HEK293 (cell line): ENCODE data around the gene TLE4.

ENCODE experiments used
- CTCF ChIA-PET: fragments of 350-600 bp; formaldehyde crosslinking; extraction: SDS; loops from one replicate; lab custom pipeline; 2021; ENCODE audit warnings: antibody characterized with exemption; lab: Yijun Ruan, JAX
- POLR2A ChIA-PET: fragments of 300-600 bp; formaldehyde crosslinking; extraction: SDS; loops from one replicate; lab custom pipeline; 2020; ENCODE audit warnings: antibody characterized with exemption, inconsistent platforms; lab: Yijun Ruan, JAX
- H3K27ac ChIP-seq: fragments of 200-500 bp; sonication (Bioruptor generic); 2 replicates; pipeline ENCODE4 v1.5.1; 2014; ENCODE audit warnings: low read depth, low read length, control low read depth, inconsistent platforms; ENCODE audit errors: extremely low read depth
- H3K36me3 ChIP-seq, 2 experiments: fragments of 200-500 bp in 1 of 2; sonication (Bioruptor generic) in 1 of 2; 1 replicate in 1 of 2; 2 replicates in 1 of 2; pipeline ENCODE4 v1.5.1; 2014 to 2017; ENCODE audit warnings: inconsistent platforms in 2 of 2, low read length in 2 of 2; ENCODE audit not compliant: control insufficient read depth in 2 of 2, insufficient read depth in 1 of 2
- H3K4me1 ChIP-seq: fragments of 200-500 bp; sonication (Bioruptor generic); 2 replicates; pipeline ENCODE4 v1.5.1; 2014; ENCODE audit warnings: mild to moderate bottlenecking, low read length, inconsistent platforms; ENCODE audit not compliant: control insufficient read depth, insufficient read depth
- H3K4me3 ChIP-seq: 2 replicates; pipeline ENCODE4 v1.5.1; 2011; ENCODE audit warnings: low read depth, mild to moderate bottlenecking, control low read depth, low read length, moderate library complexity
- H3K9me3 ChIP-seq: fragments of 200-500 bp; sonication (Bioruptor generic); 2 replicates; pipeline ENCODE4 v1.5.1; 2014; ENCODE audit warnings: low read depth, low read length, inconsistent platforms; ENCODE audit not compliant: control insufficient read depth, insufficient read depth
- BCL11A ChIP-seq: fragments of 450-650 bp; formaldehyde crosslinking; IDR thresholded peaks from 2 replicates; pipeline ENCODE4 v1.5.1; 2016; ENCODE audit warnings: low read depth, missing biosample characterization, missing genetic modification characterization
- GLI4 ChIP-seq: fragments of 450-650 bp; formaldehyde crosslinking; IDR thresholded peaks from 2 replicates; pipeline ENCODE4 v1.5.1; 2016; ENCODE audit warnings: missing biosample characterization, missing genetic modification characterization
- GLIS1 ChIP-seq: fragments of 450-650 bp; formaldehyde crosslinking; IDR thresholded peaks from 2 replicates; pipeline ENCODE4 v1.5.1; 2016; ENCODE audit warnings: missing biosample characterization, missing genetic modification characterization
- HOXD13 ChIP-seq: sonication (generic); formaldehyde crosslinking; IDR thresholded peaks from 2 replicates; pipeline ENCODE4 v1.8.0; 2022; ENCODE audit warnings: missing genetic modification reagents, borderline replicate concordance
- KLF16 ChIP-seq: fragments of 450-650 bp; formaldehyde crosslinking; IDR thresholded peaks from 2 replicates; pipeline ENCODE4 v1.5.1; 2017; ENCODE audit warnings: missing biosample characterization, missing genetic modification characterization
- MYNN ChIP-seq: fragments of 450-650 bp; formaldehyde crosslinking; IDR thresholded peaks from 2 replicates; pipeline ENCODE4 v1.5.1; 2016; ENCODE audit warnings: missing biosample characterization, missing genetic modification characterization, borderline replicate concordance
- TCF7L2 ChIP-seq: IDR thresholded peaks from 2 replicates; pipeline ENCODE4 v1.6.1; 2011; ENCODE audit warnings: low read depth, mild to moderate bottlenecking, inconsistent platforms, low read length, moderate library complexity, borderline replicate concordance
- TRIM28 ChIP-seq: IDR thresholded peaks from 2 replicates; pipeline ENCODE4 v1.6.1; 2011; ENCODE audit warnings: low read length, control low read depth, borderline replicate concordance
- ZBTB8A ChIP-seq: fragments of 450-650 bp; formaldehyde crosslinking; IDR thresholded peaks from 2 replicates; pipeline ENCODE4 v1.5.1; 2016; ENCODE audit warnings: missing biosample characterization, missing genetic modification characterization
- ZEB2 ChIP-seq: fragments of 450-650 bp; formaldehyde crosslinking; IDR thresholded peaks from 2 replicates; pipeline ENCODE4 v1.5.1; 2016; ENCODE audit warnings: missing biosample characterization, missing genetic modification characterization
- ZFHX2 ChIP-seq: fragments of 450-650 bp; formaldehyde crosslinking; conservative IDR thresholded peaks from 2 replicates; pipeline ENCODE4 v1.5.1; 2016; ENCODE audit warnings: missing biosample characterization, missing genetic modification characterization
- ZNF132 ChIP-seq: fragments of 450-650 bp; formaldehyde crosslinking; IDR thresholded peaks from 2 replicates; pipeline ENCODE4 v1.5.1; 2017; ENCODE audit warnings: missing biosample characterization, missing genetic modification characterization, borderline replicate concordance
- ZNF133 ChIP-seq: fragments of 450-650 bp; formaldehyde crosslinking; IDR thresholded peaks from 2 replicates; pipeline ENCODE4 v1.5.1; 2016; ENCODE audit warnings: missing biosample characterization, missing genetic modification characterization
- ZNF24 ChIP-seq: fragments of 450-650 bp; formaldehyde crosslinking; IDR thresholded peaks from 2 replicates; pipeline ENCODE4 v1.5.1; 2016; ENCODE audit warnings: missing biosample characterization, missing genetic modification characterization
- ZNF354C ChIP-seq: fragments of 450-650 bp; formaldehyde crosslinking; IDR thresholded peaks from 2 replicates; pipeline ENCODE4 v1.5.1; 2016; ENCODE audit warnings: missing biosample characterization, missing genetic modification characterization, low read depth, borderline replicate concordance
- ZNF48 ChIP-seq: fragments of 450-650 bp; formaldehyde crosslinking; IDR thresholded peaks from 2 replicates; pipeline ENCODE4 v1.5.1; 2016; ENCODE audit warnings: missing biosample characterization, missing genetic modification characterization
- ZNF558 ChIP-seq: fragments of 450-650 bp; formaldehyde crosslinking; IDR thresholded peaks from 2 replicates; pipeline ENCODE4 v1.5.1; 2016; ENCODE audit warnings: missing biosample characterization, missing genetic modification characterization
- ZNF596 ChIP-seq: fragments of 450-650 bp; IDR thresholded peaks from 2 replicates; pipeline ENCODE4 v1.5.0; 2018; ENCODE audit warnings: missing biosample characterization, mild to moderate bottlenecking, missing genetic modification characterization, moderate library complexity
- ZNF785 ChIP-seq: fragments of 450-650 bp; formaldehyde crosslinking; IDR thresholded peaks from 2 replicates; pipeline ENCODE4 v1.5.1; 2016; ENCODE audit warnings: missing biosample characterization, missing genetic modification characterization
- TF ChIP-seq, protein P1 (sequence below): fragments of 450-650 bp; formaldehyde crosslinking; IDR thresholded peaks from 2 replicates; pipeline ENCODE4 v1.5.1; 2016; ENCODE audit warnings: missing biosample characterization, missing genetic modification characterization
- TF ChIP-seq, protein P2 (sequence below): fragments of 450-650 bp; formaldehyde crosslinking; IDR thresholded peaks from 2 replicates; pipeline ENCODE4 v1.5.1; 2016; ENCODE audit warnings: missing biosample characterization, missing genetic modification characterization
- TF ChIP-seq, protein P3 (sequence below): fragments of 450-650 bp; formaldehyde crosslinking; IDR thresholded peaks from 2 replicates; pipeline ENCODE4 v1.5.1; 2016; ENCODE audit warnings: missing biosample characterization, missing genetic modification characterization
- TF ChIP-seq, protein P4 (sequence below): fragments of 450-650 bp; formaldehyde crosslinking; IDR thresholded peaks from 2 replicates; pipeline ENCODE4 v1.5.1; 2016; ENCODE audit warnings: missing biosample characterization, missing genetic modification characterization
- TF ChIP-seq, protein P5 (sequence below): fragments of 450-650 bp; formaldehyde crosslinking; IDR thresholded peaks from 2 replicates; pipeline ENCODE4 v1.5.1; 2017; ENCODE audit warnings: missing biosample characterization, missing genetic modification characterization
- TF ChIP-seq, protein P6 (sequence below): fragments of 450-650 bp; formaldehyde crosslinking; IDR thresholded peaks from 2 replicates; pipeline ENCODE4 v1.5.1; 2016; ENCODE audit warnings: missing biosample characterization, missing genetic modification characterization

The TLE4 gene

DNA sequence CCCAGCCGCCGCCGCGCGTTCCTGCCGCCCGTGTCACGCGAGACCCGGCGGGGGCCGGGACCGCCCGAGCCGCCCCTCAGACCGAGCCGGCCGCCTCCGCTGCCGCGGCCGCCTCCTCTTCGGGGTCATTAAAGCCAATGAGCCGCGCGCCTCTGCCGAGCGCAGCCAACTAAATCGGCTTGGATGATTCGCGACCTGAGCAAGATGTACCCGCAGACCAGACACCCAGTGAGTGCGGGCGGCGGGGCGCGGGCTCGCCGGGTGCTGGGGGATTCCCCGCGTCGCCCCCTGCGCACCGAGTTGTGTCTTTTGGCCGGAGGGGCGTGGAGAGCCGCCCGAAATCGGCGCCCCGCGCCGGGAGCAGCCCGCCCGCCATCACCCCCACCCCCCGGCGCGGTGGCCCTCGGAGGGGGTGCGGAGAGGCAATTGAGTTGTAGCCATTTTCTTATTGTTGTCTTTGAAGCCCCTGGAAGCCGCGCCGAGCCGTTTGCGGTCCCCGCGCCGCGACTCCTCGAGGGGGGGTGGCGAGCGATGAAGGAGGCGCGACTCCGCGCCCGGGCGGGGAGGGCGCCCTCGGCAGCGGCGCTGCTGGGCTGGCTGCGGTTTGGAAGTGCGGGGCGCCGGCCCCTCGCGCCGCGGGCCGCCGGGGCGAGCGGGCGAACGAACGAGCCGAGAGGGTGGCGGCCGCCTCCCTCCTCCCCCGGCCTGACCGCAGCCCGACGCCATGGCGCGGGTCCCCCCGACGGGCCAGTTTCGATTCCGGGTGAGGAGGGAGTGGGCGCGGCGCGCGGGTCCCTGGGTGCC, 1.0 kb downstream of the TLE4 start (continued):
- no peak for TF ChIP-seq ZNF558
- peak; percentile 22; the same call in 1 of the 2 replicates for TF ChIP-seq ZFHX2 (tag by site-specific recombination)

DNA sequence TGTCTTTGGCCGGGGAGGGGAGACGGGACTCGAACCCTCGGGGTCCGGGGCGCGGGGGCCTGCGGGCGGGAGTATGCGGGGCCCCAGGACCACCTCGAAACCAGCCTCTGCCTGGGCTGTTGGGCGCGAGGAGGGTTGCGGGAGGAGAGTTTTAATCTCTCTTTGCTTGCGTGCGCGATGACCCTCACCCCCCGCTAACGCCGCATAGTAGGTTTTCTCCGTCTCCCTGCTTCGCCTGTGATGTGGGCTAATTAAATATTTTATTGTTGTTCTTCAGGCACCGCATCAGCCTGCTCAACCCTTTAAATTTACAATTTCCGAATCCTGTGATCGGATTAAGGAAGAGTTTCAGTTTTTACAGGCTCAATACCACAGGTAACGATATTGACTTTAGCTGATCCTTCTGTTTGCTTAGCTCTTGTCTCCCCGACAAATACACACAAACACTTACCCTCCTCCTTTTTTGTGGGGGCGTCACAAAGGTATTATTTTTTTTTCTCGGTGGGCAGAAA, 1.7 kb downstream of the TLE4 start:
- H3K36me3 ChIP-seq, result peaks cover 0 to 18% of the 10 kb centered on the region in 2 experiments; a peak in 1 of 3 replicates
- H3K4me1 ChIP-seq, result no peaks in the 10 kb centered on the region
- H3K4me3 ChIP-seq, result peak overlapping the region; percentile 93
- CTCF ChIA-PET, result no interaction called here
- peak overlapping the region; percentile 81 for H3K27ac ChIP-seq
- POLR2A ChIA-PET, result interaction anchor here (0.8 kb wide), 1 partner anchor 37 kb away, joined by 3 read pairs; no protein-coding TSS in a partner anchor
- H3K9me3 ChIP-seq, result no peaks in the 10 kb centered on the region
- TF ChIP-seq, protein P1, sequence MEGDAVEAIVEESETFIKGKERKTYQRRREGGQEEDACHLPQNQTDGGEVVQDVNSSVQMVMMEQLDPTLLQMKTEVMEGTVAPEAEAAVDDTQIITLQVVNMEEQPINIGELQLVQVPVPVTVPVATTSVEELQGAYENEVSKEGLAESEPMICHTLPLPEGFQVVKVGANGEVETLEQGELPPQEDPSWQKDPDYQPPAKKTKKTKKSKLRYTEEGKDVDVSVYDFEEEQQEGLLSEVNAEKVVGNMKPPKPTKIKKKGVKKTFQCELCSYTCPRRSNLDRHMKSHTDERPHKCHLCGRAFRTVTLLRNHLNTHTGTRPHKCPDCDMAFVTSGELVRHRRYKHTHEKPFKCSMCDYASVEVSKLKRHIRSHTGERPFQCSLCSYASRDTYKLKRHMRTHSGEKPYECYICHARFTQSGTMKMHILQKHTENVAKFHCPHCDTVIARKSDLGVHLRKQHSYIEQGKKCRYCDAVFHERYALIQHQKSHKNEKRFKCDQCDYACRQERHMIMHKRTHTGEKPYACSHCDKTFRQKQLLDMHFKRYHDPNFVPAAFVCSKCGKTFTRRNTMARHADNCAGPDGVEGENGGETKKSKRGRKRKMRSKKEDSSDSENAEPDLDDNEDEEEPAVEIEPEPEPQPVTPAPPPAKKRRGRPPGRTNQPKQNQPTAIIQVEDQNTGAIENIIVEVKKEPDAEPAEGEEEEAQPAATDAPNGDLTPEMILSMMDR (tag by site-specific recombination), result no peak
- no peak for TF ChIP-seq KLF16 (tag by site-specific recombination)
- TF ChIP-seq, protein P2, sequence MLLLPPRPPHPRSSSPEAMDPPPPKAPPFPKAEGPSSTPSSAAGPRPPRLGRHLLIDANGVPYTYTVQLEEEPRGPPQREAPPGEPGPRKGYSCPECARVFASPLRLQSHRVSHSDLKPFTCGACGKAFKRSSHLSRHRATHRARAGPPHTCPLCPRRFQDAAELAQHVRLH (tag by site-specific recombination), result 0 out of 2 replicates have a peak, but pooled peaks have one; percentile 21
- 0 out of 2 replicates have a peak, but pooled peaks have one; percentile 6 for TF ChIP-seq BCL11A (tag by site-specific recombination)
- TF ChIP-seq ZNF24 (tag by site-specific recombination), result no peak
- no peak for TF ChIP-seq ZNF785 (tag by site-specific recombination)
- TF ChIP-seq GLI4 (tag by site-specific recombination), result no peak
- TF ChIP-seq TCF7L2, result peak; percentile 78
- TF ChIP-seq ZNF132, result no peak
- TF ChIP-seq ZNF133 (tag by site-specific recombination), result no peak
- TF ChIP-seq TRIM28, result peak; percentile 31; the same call in 1 of the 2 replicates
- TF ChIP-seq, protein P3, sequence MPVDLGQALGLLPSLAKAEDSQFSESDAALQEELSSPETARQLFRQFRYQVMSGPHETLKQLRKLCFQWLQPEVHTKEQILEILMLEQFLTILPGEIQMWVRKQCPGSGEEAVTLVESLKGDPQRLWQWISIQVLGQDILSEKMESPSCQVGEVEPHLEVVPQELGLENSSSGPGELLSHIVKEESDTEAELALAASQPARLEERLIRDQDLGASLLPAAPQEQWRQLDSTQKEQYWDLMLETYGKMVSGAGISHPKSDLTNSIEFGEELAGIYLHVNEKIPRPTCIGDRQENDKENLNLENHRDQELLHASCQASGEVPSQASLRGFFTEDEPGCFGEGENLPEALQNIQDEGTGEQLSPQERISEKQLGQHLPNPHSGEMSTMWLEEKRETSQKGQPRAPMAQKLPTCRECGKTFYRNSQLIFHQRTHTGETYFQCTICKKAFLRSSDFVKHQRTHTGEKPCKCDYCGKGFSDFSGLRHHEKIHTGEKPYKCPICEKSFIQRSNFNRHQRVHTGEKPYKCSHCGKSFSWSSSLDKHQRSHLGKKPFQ (tag by site-specific recombination), result no peak
- TF ChIP-seq ZNF354C (tag by site-specific recombination), result no peak
- TF ChIP-seq, protein P4, sequence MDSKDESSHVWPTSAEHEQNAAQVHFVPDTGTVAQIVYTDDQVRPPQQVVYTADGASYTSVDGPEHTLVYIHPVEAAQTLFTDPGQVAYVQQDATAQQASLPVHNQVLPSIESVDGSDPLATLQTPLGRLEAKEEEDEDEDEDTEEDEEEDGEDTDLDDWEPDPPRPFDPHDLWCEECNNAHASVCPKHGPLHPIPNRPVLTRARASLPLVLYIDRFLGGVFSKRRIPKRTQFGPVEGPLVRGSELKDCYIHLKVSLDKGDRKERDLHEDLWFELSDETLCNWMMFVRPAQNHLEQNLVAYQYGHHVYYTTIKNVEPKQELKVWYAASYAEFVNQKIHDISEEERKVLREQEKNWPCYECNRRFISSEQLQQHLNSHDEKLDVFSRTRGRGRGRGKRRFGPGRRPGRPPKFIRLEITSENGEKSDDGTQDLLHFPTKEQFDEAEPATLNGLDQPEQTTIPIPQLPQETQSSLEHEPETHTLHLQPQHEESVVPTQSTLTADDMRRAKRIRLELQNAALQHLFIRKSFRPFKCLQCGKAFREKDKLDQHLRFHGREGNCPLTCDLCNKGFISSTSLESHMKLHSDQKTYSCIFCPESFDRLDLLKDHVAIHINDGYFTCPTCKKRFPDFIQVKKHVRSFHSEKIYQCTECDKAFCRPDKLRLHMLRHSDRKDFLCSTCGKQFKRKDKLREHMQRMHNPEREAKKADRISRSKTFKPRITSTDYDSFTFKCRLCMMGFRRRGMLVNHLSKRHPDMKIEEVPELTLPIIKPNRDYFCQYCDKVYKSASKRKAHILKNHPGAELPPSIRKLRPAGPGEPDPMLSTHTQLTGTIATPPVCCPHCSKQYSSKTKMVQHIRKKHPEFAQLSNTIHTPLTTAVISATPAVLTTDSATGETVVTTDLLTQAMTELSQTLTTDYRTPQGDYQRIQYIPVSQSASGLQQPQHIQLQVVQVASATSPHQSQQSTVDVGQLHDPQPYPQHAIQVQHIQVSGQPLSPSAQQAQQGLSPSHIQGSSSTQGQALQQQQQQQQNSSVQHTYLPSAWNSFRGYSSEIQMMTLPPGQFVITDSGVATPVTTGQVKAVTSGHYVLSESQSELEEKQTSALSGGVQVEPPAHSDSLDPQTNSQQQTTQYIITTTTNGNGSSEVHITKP (tag by site-specific recombination), result peak; percentile 85
- TF ChIP-seq MYNN (tag by site-specific recombination), result no peak
- TF ChIP-seq ZNF596, result no peak
- TF ChIP-seq ZEB2, result no peak; the same call in 1 of the 2 replicates
- TF ChIP-seq, protein P5, sequence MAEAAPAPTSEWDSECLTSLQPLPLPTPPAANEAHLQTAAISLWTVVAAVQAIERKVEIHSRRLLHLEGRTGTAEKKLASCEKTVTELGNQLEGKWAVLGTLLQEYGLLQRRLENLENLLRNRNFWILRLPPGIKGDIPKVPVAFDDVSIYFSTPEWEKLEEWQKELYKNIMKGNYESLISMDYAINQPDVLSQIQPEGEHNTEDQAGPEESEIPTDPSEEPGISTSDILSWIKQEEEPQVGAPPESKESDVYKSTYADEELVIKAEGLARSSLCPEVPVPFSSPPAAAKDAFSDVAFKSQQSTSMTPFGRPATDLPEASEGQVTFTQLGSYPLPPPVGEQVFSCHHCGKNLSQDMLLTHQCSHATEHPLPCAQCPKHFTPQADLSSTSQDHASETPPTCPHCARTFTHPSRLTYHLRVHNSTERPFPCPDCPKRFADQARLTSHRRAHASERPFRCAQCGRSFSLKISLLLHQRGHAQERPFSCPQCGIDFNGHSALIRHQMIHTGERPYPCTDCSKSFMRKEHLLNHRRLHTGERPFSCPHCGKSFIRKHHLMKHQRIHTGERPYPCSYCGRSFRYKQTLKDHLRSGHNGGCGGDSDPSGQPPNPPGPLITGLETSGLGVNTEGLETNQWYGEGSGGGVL (tag by site-specific recombination), result no peak
- TF ChIP-seq ZNF48 (tag by site-specific recombination), result no peak
- TF ChIP-seq ZBTB8A (tag by site-specific recombination), result peak; percentile 6; the same call in 1 of the 2 replicates
- TF ChIP-seq, protein P6, sequence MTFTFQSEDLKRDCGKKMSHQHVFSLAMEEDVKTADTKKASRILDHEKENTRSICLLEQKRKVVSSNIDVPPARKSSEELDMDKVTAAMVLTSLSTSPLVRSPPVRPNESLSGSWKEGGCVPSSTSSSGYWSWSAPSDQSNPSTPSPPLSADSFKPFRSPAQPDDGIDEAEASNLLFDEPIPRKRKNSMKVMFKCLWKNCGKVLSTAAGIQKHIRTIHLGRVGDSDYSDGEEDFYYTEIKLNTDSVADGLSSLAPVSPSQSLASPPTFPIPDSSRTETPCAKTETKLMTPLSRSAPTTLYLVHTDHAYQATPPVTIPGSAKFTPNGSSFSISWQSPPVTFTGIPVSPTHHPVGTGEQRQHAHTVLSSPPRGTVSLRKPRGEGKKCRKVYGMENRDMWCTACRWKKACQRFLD, result no peak
- 0 out of 2 replicates have a peak, but pooled peaks have one; percentile 22 for TF ChIP-seq GLIS1 (tag by site-specific recombination)
- TF ChIP-seq HOXD13 (CRISPR knock-in tag), result no peak
